Astrocyte of the spinal cord (primary cell): Measurements from ENCODE around the gene SEMA6A.

Source experiments
- DNase-seq: peaks from one replicate; pipeline ENCODE4 v3.0.0; 2011; ENCODE audit warnings: low read depth, low spot score
- H3K4me3 ChIP-seq: 2 replicates; pipeline ENCODE4 v1.5.1; 2011; ENCODE audit warnings: low read depth, mild to moderate bottlenecking, low read length, moderate library complexity
- in situ Hi-C: cut with HindIII; loops from 2 replicates; pipeline ENCODE4 v1.10.0; 2017; ENCODE audit warnings: low sequenced_read_pairs
- TF ChIP-seq, protein P1 (sequence below): IDR thresholded peaks from 2 replicates; pipeline ENCODE4 v1.5.1; 2012; ENCODE audit warnings: low read depth, mild to moderate bottlenecking, low read length, inconsistent platforms

SEMA6A gene

DNA sequence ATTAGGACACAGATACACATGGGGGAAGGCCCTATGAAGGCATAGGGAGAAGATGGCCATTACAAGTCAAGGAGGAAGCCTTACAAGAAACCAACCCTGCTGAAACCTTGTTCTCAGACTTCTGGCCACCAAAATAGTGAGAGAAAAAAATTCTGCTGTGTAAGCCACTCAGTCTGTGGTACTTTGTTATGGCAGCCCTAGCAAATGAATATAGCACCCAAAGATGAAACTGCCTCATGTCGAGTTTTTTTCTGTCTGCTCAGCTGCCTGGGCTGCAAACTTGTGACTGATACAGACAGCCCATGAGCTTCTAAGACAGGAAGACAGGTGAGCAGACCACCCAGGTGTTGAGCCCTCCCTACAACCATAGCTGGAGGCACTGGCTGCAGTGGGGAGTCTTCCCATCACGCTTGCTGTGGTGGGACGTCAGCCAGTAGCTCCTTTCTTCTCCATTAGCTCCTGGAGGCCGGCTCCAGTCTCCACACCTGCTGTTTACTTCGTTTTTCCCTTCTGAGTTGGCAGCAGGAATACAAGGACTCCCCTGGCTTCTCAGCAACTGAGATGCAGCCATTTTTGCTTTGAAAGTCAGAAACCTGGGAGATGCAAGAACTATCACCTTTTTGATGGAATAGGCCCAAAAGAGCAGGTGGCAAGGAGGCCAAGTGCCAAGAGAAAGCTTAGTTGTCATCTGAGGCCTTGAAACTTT lies 164.9 kb downstream of the SEMA6A start:
- no peak for DNase-seq
- TF ChIP-seq, protein P1, sequence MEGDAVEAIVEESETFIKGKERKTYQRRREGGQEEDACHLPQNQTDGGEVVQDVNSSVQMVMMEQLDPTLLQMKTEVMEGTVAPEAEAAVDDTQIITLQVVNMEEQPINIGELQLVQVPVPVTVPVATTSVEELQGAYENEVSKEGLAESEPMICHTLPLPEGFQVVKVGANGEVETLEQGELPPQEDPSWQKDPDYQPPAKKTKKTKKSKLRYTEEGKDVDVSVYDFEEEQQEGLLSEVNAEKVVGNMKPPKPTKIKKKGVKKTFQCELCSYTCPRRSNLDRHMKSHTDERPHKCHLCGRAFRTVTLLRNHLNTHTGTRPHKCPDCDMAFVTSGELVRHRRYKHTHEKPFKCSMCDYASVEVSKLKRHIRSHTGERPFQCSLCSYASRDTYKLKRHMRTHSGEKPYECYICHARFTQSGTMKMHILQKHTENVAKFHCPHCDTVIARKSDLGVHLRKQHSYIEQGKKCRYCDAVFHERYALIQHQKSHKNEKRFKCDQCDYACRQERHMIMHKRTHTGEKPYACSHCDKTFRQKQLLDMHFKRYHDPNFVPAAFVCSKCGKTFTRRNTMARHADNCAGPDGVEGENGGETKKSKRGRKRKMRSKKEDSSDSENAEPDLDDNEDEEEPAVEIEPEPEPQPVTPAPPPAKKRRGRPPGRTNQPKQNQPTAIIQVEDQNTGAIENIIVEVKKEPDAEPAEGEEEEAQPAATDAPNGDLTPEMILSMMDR: no peak
- in situ Hi-C loops: no loop called here
- H3K4me3 ChIP-seq: no peak overlapping the region

DNA sequence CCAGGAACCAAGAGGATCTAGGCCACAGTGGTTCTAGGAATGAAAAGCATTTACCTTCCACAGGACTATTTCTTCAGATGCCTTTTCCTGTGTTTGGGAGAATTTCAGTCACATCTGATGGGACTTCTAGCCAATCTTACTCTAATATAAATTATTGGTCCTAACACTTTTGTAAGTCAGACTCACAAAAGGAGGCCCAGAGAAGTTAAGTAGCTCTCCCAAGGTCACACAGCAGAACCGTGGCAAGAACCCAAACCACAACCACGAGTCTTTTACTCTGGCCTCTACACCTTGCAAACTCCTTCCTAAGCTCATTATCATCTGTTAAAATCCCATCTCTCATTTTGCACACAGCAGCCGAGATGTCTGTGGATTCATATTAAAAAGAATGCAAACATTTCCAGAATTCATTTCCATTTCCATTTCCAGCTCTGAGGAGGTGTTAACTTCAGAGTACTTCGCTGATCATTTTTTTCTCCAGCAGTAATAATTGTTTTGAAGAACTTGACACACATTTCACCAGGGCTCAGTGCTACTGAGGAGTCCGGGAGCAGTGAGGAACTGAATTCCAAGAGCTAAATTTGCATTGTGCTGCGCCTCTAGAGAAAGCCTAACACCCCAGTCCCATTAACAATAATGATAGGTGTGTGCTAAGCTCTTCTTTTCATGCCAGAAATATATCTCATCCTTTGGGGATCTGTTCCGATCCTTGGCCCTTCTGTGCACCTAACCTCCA lies 168.1 kb downstream of the SEMA6A start:
- H3K4me3 ChIP-seq: no peak overlapping the region
- in situ Hi-C loops: no loop called here
- DNase-seq: no peak
- TF ChIP-seq, protein P1: no peak

DNA sequence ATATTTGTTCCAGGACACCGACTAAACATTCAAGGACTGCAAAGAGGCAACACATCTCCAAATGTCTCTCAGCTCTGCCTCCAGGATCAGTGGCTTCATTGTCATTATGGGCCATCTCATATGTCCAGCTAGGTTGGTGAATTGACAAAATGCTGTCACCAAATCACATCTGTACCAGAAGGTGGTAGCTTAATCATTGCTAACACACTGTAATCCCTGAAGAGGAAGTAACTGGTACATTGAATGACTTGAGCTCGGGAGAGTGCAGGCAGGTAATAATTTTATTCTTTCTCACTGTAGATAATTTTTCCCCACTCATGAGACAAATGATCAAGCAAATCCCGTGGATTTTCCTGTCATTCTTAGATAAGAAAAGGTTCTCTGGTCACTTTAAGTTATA lies 169.8 kb downstream of the SEMA6A start:
- no peak overlapping the region for H3K4me3 ChIP-seq
- DNase-seq: no peak
- TF ChIP-seq, protein P1: no peak
- in situ Hi-C loops: no loop called here

DNA sequence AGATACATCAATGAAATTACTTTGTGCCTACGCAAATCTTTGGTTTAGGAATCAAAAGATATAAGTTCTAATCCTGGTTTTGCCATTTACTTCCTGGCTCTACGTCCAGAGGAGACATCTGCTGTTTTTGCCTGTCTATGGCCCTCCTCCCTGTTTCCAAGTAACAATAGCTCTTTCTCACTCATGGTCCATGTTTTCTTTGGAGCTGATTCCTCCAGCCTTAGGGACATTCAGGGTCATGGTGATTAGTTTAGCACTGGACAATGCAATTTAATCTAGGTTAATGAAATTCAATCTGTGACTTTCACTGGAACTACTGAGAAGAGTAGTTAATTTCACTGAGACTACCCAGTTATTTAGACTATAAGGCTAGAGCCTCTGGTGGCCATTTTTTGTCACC lies 170.6 kb downstream of the SEMA6A start:
- DNase-seq: no peak
- TF ChIP-seq, protein P1: no peak
- in situ Hi-C loops: no loop called here
- no peak overlapping the region for H3K4me3 ChIP-seq

DNA sequence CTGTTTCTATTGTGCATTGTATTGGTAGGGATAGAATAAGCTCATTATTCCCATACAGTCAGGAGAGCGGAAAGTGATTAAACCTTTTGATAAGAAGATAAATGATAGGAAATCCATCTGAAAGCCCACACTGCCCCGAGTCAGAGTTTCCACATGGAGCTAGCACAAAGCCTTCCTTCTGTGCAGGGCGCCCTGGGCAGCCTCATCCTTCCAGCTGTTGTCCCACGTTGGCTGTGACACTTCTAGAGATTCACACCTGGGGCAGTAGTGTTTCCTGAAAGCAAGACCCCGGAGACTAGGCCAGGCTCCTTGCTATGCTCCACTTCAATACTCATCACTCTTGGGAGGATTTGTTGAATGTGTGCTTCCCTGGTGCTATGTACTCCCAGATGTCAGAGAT lies 172.4 kb downstream of the SEMA6A start:
- in situ Hi-C loops: no loop called here
- TF ChIP-seq, protein P1: no peak
- DNase-seq: no peak
- H3K4me3 ChIP-seq: no peak overlapping the region

DNA sequence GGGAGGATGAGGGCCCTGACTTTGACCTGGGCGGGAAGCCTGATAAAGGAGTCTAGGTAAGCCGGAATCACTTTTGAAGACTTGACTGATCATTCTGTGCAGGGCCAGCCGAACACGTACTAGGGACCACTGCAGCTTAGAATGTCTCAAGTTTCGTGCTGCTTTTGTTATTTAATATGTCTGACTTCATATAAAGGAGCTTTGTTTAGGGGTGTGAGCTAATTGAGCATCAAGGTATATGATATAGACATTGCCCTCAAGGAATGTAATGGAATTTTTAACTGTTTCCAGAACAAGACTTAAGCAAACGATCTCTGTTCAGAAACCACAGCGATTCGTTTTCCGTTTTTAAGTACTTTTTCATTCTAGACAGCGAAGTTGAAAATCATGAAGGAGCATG lies 173.0 kb downstream of the SEMA6A start:
- in situ Hi-C loops: no loop called here

More for the DNA sequence above, 173.0 kb downstream of the SEMA6A start:
- no peak for DNase-seq
- TF ChIP-seq, protein P1: no peak
- no peak overlapping the region for H3K4me3 ChIP-seq
